GM21528 (cell line): ENCODE measurements around the gene SNTG2.

Source experiments
- ATAC-seq: cut with Tn5 transposase; IDR thresholded peaks from one replicate; pipeline ENCODE4 v1.9.1; 2021; ENCODE audit warnings: mild to moderate bottlenecking, moderate library complexity; ENCODE audit not compliant: unreplicated experiment, low FRiP score

SNTG2 gene

GRCh38 chr2:949384-950079 is 1.1 kb upstream of the SNTG2 start:
- ATAC-seq: no peak

- no peak for ATAC-seq
Observed at GRCh38 chr2:951224-952006, 766 bp downstream of the SNTG2 start.

- no peak for ATAC-seq
Observed at GRCh38 chr2:953408-953807, 2.8 kb downstream of the SNTG2 start.

- no peak for ATAC-seq
Observed at GRCh38 chr2:953975-954686, 3.5 kb downstream of the SNTG2 start.

DNA sequence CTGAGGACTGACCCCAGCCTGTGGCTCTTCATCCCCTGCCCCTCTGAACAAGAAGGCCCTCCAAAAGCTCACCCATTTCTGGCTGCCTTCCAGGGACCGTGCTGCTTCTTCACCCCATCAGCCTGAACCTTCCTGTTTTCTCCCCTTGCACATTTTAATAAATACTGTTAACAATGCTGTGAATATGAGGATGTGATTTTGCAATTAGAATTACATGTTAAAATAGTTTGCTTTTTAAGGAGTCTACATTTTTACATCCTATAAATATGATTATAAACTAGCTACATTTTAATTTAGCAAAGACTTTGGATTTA is 4.0 kb downstream of the SNTG2 start:
- no peak for ATAC-seq

- no peak for ATAC-seq
Observed at GRCh38 chr2:955829-956731, 5.4 kb downstream of the SNTG2 start.

DNA sequence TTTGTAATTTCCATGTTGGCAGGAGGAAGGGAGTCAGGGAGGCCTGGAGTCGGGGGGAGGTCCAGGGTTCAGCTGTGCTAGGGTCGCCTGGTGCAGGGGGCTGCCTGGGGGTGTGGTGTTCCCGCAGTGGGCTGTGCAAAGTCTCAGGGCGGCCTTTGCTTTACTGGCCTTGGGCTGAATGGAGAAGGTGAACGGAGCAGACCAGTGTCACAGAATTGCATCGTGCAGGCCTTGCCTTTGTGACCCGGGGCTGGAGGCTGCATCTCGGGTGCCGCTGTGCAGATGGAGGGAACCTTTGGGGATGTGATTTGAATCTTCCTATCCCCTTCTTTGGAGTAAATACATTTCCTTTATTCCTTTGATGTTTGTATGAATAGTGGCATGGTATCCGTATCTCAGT is 8.8 kb downstream of the SNTG2 start:
- no peak for ATAC-seq

DNA sequence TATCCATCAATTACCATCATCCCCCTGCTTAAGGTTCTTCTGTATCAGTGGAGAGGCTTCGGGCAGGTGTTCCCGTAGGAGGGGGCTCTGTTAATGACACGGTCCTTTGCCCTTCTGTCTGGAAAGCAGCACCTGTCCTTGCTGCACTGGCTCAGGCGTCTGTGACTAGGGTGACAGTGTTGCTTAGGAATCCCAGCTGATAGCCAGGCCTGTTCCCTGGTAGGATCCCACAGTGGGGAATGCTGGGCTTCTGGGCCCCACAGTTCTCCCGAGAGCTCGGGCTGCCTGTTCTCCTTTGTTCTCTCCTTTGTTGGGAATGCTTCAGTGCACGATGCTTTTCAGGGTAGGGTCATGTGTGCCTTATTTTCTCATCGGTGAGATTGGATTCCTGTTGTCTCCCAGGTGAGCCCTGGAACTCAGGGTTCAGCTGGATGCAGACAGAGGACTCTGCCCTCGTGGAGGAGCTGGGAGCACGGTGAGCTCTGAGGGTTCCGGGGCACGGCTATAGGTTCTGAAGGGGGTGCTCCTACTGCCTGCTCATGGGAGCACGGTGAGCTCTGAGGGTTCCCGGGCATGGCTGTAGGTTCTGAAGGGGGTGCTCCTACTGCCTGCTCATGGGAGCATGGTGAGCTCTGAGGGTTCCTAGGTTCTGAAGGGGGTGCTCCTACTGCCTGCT is 9.6 kb downstream of the SNTG2 start:
- ATAC-seq: no peak

DNA sequence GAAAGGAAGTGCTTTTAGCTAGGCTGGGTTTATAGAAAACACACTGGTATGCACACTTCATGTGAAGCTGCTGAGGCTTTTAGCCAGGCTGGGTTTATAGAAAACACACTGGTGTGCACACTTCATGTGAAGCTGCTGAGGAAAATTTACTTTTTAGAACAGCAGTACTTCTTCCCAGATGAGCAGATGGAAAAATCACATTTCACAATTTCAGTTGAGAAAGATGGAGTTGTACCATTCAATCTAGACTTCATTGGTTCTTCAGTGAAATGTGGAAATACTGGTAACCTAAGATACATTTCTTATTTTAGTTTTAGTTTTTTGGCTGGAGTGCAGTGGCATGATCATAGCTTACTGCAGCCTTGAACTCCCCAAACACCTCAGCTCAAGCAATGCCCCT is 11.1 kb downstream of the SNTG2 start:
- no peak for ATAC-seq

DNA sequence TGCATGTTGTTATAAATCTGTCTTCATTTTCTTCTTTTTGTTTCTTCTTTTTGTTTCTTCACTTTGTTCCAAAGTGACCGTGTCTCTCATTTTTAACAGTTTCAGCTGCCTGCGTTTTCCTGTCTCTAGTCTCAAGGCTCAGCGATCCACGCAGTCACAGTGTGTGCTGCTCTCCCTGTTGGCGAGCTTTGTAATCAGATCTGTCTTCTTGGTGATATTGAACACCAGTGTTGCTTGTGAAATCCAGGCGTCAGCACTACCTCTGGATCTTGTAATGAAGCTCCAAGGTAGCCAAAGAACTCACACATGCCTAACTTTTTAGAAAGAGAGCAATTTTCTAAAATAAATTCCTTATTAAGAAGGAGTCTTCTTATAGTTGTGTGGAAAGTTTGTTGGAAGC is 13.2 kb downstream of the SNTG2 start:
- ATAC-seq: no peak

- no peak for ATAC-seq
Observed at GRCh38 chr2:964562-964961, 13.9 kb downstream of the SNTG2 start.

- ATAC-seq: no peak
Observed at GRCh38 chr2:965640-966147, 15.0 kb downstream of the SNTG2 start.

DNA sequence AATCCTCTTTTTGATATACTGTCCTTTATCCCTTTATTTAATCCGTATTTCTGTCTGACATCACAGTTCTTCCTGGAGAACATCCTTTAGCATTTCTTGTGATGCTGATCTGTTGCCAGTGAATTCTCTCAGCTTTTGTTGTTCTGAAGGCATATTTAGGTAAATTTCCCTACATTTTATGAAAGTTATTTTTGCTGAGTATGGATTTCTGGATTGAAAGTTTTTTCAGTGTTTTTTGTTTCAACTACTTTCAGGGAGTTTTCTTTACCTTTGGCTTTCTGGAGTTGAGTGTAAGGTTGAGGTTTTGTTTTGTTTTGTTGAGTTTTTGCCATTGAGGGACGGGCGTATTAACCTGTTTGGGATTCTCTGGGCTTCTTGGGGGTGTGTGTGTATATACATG is 22.5 kb downstream of the SNTG2 start:
- no peak for ATAC-seq

DNA sequence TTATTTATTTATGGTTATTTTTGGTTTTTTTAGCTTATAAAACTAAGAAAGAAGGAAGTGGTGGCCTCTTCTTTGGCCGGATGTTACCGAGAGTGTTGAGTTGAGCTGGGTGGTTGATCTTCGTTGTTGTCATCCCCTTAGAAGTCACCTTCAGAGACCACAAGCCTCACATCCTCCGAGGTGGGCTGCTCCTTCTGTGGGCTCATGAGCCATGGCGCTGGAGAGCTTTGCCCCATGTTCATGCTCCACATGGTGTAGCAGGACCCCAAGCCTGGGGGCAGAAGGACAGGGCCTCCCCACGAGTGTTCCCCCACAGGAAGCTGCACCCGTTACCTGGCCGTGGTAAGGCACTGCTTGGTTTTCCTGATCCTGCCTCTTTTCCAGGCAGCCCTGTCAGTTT is 23.4 kb downstream of the SNTG2 start:
- ATAC-seq: no peak

GRCh38 chr2:974502-974901 is 23.9 kb downstream of the SNTG2 start:
- ATAC-seq: no peak

GRCh38 chr2:975095-975494 is 24.4 kb downstream of the SNTG2 start:
- ATAC-seq: no peak

- ATAC-seq: no peak
Observed at GRCh38 chr2:979069-979928, 28.6 kb downstream of the SNTG2 start.

DNA sequence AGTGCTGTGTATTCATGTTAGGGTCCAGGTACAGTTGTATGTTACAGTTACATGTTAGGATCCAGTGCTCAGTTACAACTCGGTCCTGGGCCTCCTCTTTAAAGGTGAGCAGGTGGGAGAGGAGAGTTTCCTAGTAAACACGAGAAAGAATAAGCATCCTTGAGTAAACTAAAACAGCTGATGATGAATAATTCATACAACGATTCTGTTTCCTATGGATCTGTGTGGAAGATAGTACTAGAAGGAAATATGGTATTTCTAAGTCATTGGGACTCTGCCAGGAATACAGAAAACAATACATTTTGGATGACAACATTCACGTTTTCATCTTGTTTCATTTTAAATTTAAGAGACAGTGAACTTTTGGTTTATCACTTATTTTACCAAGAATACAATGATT is 29.5 kb downstream of the SNTG2 start:
- ATAC-seq: no peak

GRCh38 chr2:981258-981657 is 30.6 kb downstream of the SNTG2 start:
- ATAC-seq: no peak
